Mammary epithelial cell (primary cell): ENCODE results near the gene FOXP4.

Source experiments
- CTCF ChIP-seq, 2 donors: IDR thresholded peaks in 1 of 2; conservative IDR thresholded peaks in 1 of 2; 2 replicates each; pipeline ENCODE4 v1.5.1; 2011 to 2012; ENCODE audit warnings: inconsistent platforms in 2 of 2, low read length in 2 of 2, mild to moderate bottlenecking in 2 of 2, control low read depth in 1 of 2, low read depth in 1 of 2; ENCODE audit not compliant: insufficient read depth in 1 of 2; ENCODE audit errors: extremely low read depth in 1 of 2
- EZH2 ChIP-seq: IDR thresholded peaks from 2 replicates; pipeline ENCODE4 v1.6.1; 2012; ENCODE audit warnings: low read length, inconsistent platforms, borderline replicate concordance

GRCh38 chr6:41642960-41643898, 97.0 kb downstream of the FOXP4 start:
- no peak for TF ChIP-seq CTCF (conservative IDR thresholded peaks at IDR 0.05 in 1 of 2, IDR thresholded peaks at IDR 0.05 in 1 of 2; ENCODE audit: extremely low read depth in 1 of 2, insufficient read depth in 1 of 2, low read depth in 1 of 2, low read length in 2 of 2)
- TF ChIP-seq EZH2 = no peak
